Glutamatergic neuron (in vitro differentiated cells): ENCODE results near the gene CISH. TPM values are rescaled to one million over a fixed set of nuclear protein-coding genes. Genes with fewer than 3 reads are reported as not detected.

ENCODE experiments used
- DNase-seq: peaks from one replicate; pipeline ENCODE4 v3.0.0; 2022
- H3K27ac Mint-ChIP-seq: one replicate; pipeline ENCODE4 v1.8.0; 2020; ENCODE audit warnings: mild to moderate bottlenecking, mixed read lengths, inconsistent platforms; ENCODE audit not compliant: unreplicated experiment
- H3K27me3 Mint-ChIP-seq: one replicate; pipeline ENCODE4 v1.8.0; 2020; ENCODE audit warnings: mild to moderate bottlenecking, moderate library complexity, mixed read lengths, inconsistent platforms; ENCODE audit not compliant: unreplicated experiment
- H3K36me3 Mint-ChIP-seq: one replicate; pipeline ENCODE4 v1.8.0; 2020; ENCODE audit warnings: mild to moderate bottlenecking, mixed read lengths, inconsistent platforms; ENCODE audit not compliant: unreplicated experiment
- H3K4me1 Mint-ChIP-seq: one replicate; pipeline ENCODE4 v1.8.0; 2020; ENCODE audit warnings: mild to moderate bottlenecking, low read depth, mixed read lengths, inconsistent platforms; ENCODE audit not compliant: unreplicated experiment
- H3K4me3 Mint-ChIP-seq: one replicate; pipeline ENCODE4 v1.8.0; 2020; ENCODE audit warnings: mild to moderate bottlenecking, mixed read lengths, inconsistent platforms; ENCODE audit not compliant: unreplicated experiment
- H3K9me3 Mint-ChIP-seq: one replicate; pipeline ENCODE4 v1.8.0; 2020; ENCODE audit warnings: mild to moderate bottlenecking, moderate library complexity, mixed read lengths, inconsistent platforms; ENCODE audit not compliant: unreplicated experiment
- CTCF ChIP-seq: fragments of 200-600 bp; sonication (generic); IDR thresholded peaks from one replicate; pipeline ENCODE4 v1.5.0; 2021; ENCODE audit not compliant: partially characterized antibody, unreplicated experiment
- total RNA-seq: library from RNA; stranded (reverse); fragmentation: NEBNext Ultra II Directional; extraction: Animal tissue kit (Norgen Biotek cat#: 25700); gene quantifications from one replicate; pipeline ENCODE4 v1.2.1, GENCODE V29; 2021; ENCODE audit not compliant: unreplicated experiment

Gene CISH
- total RNA-seq, 1 donor from 2014 or later = 6.0 TPM

- H3K4me1 Mint-ChIP-seq = peaks cover 5% of the 10 kb centered on the region
- no peak overlapping the region for H3K27ac Mint-ChIP-seq
These were observed 24.2 kb downstream of the CISH start for GRCh38 chr3:50587373-50587772.

GRCh38 chr3:50586763-50587070 lies 24.9 kb downstream of the CISH start:
- Mint-ChIP-seq H3K4me1 (peaks cover 4% of the 10 kb centered on the region), H3K9me3 (peaks cover 1% of the 10 kb centered on the region), H3K4me3 (no peak overlapping the region), H3K27ac (no peak overlapping the region), H3K27me3 (no peaks in the 10 kb centered on the region), H3K36me3 (no peaks in the 10 kb centered on the region)
- DNase-seq = no peak
- no peak for TF ChIP-seq CTCF

More at GRCh38 chr3:50587373-50587772, 24.2 kb downstream of the CISH start:
- no peaks in the 10 kb centered on the region for H3K27me3 Mint-ChIP-seq
- DNase-seq = no peak
- TF ChIP-seq CTCF = no peak
- no peak overlapping the region for H3K4me3 Mint-ChIP-seq
- no peaks in the 10 kb centered on the region for H3K36me3 Mint-ChIP-seq
- H3K9me3 Mint-ChIP-seq = peaks cover 1% of the 10 kb centered on the region

GRCh38 chr3:50585919-50586762 lies 25.4 kb downstream of the CISH start:
- no peak for TF ChIP-seq CTCF

GRCh38 chr3:50584391-50584790 lies 27.2 kb downstream of the CISH start:
- no peaks in the 10 kb centered on the region for H3K27me3 Mint-ChIP-seq

More at GRCh38 chr3:50585919-50586762, 25.4 kb downstream of the CISH start:
- Mint-ChIP-seq H3K4me1 (peaks cover 4% of the 10 kb centered on the region), H3K9me3 (peaks cover 1% of the 10 kb centered on the region), H3K27ac (no peak overlapping the region), H3K27me3 (no peaks in the 10 kb centered on the region), H3K36me3 (no peaks in the 10 kb centered on the region), H3K4me3 (no peak overlapping the region)
- no peak for DNase-seq

More at GRCh38 chr3:50584391-50584790, 27.2 kb downstream of the CISH start:
- DNase-seq = no peak
- Mint-ChIP-seq H3K27ac (no peak overlapping the region), H3K9me3 (peaks cover 1% of the 10 kb centered on the region), H3K4me3 (no peak overlapping the region), H3K4me1 (peaks cover 2% of the 10 kb centered on the region), H3K36me3 (no peaks in the 10 kb centered on the region)
- TF ChIP-seq CTCF = no peak
